OCI-M2 (cell line): ENCODE results near the gene ANKLE2.

Experiments
- DNase-seq: peaks from one replicate; lab custom pipeline; 2025; ENCODE audit not compliant: unreplicated experiment; lab: John Stamatoyannopoulos, UW

Gene ANKLE2

GRCh38 chr12:132747395-132747794 is 14.2 kb downstream of the ANKLE2 start:
- no peak for DNase-seq

DNA sequence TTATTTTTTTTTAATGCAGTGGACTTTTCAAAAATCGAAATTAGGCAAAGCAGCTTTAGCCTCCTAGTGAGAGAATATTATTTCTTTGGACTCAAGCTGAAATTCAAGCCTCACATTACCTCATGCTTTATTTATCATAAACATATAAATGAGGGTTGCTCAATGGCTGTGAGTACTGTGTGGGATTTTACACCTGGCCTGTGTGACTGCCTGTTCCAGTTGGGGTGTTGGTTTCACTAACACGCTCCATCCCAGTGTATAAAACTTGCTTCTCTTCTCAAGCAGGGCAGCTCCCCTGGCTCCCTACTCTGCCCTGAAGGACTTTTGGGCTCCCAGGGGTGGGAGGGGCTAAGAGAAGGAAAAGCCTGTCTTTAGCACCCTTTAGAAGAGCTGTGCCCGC is 15.0 kb downstream of the ANKLE2 start:
- DNase-seq, result no peak

GRCh38 chr12:132743831-132744230 is 17.8 kb downstream of the ANKLE2 start:
- no peak for DNase-seq

DNA sequence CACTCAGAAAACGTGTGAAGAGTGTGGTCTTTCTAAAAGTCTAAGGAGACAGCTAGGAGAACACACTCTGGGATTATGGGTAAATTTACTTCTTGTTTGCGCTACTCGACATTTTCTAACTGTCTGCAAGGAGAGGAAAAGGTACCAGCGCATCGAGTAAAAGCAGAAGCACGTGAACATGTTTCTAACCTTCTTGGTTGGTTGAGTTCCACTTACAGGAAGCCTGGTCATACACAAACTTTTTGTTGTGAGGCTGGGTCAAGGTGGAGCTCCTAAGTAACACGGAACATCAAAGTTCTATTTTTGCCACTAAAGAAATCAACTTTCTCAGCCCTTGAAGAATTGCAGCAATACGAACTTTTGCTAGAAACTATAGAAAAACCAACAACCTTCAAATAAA is 20.0 kb downstream of the ANKLE2 start:
- no peak for DNase-seq

- DNase-seq, result no peak
Measured at GRCh38 chr12:132740652-132741051, 21.0 kb downstream of the ANKLE2 start.

DNA sequence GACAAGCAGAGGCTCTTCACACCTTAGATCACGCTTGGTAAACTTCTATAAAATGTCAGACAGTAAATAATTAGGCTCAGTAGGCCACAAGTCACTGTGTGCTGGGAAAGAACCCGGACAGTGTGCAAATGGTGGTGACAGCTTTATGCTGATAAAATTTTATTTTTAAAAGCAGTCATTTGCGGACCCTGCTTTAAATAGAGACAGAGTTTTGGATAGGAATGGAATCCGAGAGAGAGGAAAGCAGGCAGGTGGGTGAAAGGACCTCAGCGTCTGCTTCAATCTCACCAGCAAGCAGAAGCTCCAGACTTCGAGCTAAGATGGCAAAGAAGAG is 21.4 kb downstream of the ANKLE2 start:
- DNase-seq, result no peak

DNA sequence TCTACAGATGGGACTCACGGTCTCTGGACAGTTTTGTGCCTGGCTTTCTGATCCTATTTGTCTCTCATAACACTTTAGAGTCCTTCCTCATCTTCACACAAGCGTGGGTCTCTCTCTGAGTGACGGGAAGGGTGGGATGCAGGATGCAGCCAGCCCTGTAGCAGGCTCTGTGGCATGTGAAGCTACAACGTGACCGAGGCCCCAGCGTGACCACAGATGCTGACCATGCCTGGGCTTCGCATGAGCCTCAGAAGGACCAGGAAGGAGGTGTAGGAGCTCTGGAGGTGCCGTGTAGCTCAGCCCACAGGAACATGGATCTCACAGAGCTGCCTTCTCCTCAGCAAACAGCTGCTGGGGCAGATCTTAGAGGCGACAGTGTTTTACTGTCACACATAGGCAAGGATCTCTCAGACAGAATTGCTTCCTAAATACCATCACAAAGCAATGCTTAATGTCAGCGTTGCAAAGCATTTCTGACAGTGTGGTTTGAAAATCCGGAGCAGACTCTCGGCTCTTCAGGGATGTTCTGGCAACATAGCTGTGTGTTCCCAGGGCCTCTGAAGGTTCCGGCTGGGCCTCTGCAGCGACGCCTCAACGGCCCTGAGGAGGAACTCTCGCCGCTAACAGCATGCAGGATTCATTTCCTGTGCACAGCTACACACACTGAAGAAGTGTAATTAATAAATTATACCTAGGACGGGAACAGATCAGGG is 21.9 kb downstream of the ANKLE2 start:
- DNase-seq, result no peak

DNA sequence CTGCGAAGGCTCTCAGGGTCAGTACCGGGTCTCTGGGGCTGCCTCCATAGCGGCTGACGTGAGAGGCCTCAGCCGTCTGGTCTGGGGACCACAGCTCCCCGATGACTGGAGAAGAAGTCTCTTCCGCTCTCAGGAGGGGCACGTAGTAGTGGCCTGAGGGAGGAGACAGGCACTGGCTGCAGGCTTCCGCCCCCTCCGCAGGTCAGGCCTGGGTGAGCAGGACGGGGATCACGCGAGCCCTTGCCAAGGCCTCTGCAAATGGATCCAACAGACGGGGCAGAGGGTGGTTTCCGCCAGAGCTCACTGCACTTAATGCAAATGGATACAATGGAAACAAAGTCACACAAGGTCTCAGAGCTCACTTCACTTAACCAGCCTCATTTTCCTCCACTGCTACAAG is 24.7 kb downstream of the ANKLE2 start:
- DNase-seq, result no peak

DNA sequence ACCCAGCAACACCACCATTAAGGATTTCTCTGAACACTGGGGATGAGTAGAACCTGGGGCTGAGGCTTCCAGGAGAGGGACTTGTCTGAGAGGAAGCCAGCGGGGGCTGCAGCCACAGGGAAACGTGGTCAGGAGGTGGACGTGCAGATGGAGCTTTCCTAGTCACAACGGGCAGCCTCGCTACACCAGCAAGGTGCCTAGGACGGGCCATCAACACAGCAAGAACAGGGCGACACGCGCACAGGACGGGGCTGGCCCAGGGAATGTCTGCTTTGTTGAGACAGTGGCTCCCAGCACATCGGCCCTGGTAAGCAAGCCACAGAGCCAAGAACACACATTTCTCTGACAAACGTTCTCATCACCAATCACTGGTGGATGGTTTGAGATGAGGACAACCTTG is 25.3 kb downstream of the ANKLE2 start:
- DNase-seq, result no peak

DNA sequence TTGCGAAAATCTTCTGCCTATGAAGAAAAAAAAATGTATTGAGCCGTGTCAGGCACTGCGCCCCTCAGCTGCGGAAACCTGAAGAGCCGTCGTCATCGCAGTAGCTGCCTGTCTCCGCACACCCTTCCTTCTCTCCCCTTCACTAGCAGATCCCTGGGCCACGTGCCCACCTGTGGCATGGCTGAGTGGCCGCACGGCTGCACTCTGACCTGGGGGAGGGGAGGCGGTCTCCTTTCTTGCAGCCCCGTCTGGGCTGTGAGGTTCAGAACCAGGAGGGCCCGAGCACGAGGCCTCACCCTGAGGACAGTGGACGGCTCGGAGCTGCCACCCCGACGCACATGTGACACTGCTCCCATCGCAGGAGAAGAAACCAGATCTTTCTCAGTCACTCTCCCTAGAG is 26.1 kb downstream of the ANKLE2 start:
- DNase-seq, result no peak

GRCh38 chr12:132734206-132734605 is 27.4 kb downstream of the ANKLE2 start:
- no peak for DNase-seq

DNA sequence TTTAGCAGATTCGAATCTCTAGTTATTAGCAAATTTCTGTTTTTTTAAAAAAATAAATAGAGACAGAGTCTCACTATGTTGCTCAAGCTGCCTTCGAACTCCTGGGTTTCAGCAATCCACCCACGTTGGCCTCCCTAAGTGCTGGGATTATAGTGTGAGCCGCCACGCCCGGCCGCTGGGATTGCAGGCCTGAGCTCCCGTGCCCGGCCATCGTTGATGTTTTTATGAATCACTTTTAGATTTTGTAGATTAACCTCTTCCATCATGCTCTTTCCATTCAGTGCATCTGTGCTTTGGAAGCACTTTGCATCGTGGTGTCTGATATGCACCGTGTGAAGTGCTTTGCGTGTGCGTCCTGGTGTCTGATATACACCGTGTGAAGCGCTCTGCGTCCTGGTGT is 30.1 kb downstream of the ANKLE2 start:
- no peak for DNase-seq

GRCh38 chr12:132730353-132730752 is 31.3 kb downstream of the ANKLE2 start:
- no peak for DNase-seq

DNA sequence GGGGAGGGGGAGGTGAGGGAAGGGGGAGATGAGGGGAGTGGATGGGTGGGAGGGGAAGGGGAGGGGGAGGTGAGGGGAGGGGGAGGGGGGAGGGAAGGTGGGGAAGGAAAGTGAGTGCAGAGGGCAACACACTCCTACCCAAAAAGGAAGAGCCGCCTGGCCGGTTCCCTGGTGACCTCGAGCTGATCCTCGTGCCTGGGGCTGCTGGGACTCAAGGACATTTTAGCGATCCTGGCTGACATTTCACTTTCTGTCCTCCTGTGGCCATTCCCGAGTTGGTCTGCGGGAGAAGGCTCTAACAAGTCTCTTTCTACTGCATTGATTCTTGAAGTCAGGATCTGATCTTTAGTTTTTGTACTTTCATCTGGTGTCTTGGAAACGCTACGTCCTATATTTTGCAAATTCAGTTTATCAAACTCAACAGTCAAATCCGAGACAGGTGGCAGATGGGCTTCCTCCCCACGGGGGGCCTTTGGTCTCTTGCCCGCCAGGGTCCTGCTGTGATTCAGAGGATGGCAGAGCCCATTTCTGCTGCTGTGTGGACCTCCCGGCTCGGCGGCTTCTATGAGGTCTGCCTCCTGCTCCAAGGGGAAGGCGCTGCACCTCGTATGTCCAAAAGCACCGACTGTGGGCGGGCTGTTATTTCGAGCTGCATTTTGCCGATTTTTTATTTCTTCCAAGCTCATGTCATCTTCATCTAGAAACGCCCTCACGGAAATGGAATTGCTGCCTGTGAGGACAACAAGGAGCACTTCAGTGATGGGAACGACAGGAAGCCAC is 31.9 kb downstream of the ANKLE2 start:
- no peak for DNase-seq

DNA sequence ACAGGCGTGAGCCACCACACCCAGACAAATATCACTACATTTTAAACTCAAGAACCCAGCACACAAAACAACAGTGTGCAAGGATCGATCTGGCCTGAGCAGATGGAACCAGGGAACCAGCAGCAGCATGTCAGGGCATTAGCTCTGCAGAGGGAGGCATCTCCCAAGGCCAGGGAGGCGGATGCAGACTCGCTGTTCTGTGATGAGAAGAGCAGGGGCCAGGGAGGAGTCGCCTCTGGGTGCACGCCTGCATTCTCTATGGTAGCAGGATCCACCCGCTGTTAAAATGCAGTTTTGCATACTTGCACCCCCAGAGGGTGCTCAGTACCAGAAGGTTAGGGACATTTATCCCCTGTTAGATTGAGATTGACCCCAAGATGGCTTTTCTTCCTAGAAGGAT is 33.1 kb downstream of the ANKLE2 start:
- DNase-seq, result no peak

GRCh38 chr12:132727091-132727794 is 34.4 kb downstream of the ANKLE2 start:
- no peak for DNase-seq

- DNase-seq, result no peak
Measured at GRCh38 chr12:132726386-132726785, 35.2 kb downstream of the ANKLE2 start.

- no peak for DNase-seq
Measured at GRCh38 chr12:132724506-132725241, 37.0 kb downstream of the ANKLE2 start.

DNA sequence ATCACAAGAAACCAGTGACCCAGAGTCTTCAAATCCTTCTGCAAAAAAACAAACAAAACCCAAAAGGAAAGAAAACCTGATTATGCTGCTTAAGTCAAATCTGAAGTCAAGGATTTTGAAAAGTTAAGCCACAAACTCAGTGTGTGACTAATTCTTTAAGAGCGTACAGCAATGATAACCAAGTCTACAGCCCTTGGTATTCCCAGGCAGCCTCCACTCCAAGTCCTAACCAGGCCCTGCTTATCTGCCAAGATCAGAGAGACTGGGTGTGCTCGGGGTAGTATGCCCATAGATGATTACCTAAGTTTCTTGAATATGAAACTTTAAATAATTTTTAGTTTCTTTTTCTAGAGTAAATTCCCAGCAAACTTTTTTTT is 37.9 kb downstream of the ANKLE2 start:
- DNase-seq, result no peak

GRCh38 chr12:132723015-132723763 is 38.4 kb downstream of the ANKLE2 start:
- DNase-seq, result no peak
